ENCODE results near the gene CYP1B1.

DNA sequence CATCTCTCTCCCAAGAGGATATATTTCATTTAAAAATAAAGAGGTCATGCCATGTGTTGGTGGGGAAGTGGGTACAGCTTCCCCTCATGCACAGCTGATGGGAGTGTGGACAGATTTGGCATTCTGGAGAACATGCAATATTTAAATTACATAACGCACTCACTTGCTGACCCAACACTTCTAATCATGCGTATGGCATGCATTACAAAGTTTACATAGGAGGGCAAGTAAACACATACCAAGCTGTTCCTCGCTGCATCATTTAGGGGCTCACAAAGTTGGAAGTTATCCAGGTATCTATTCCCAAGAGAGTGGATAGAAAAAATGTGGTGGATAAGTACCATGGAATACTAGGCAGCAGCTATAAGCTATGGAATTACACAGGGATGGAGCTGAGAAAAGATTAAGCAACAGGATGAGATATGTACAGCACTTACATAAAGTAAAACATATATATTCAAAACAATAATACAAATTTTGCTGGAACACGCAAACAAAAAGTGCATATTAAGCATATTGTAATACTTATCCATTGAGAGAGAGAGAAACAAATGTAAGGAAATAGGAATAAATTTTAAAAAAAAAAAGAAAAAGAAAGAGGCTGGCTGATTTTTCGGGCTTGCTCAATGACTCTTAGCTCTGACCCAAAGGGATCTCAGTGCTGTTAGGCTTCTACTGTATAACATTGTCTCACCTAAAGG, 11.0 kb downstream of the CYP1B1 start:
- no peak for TF ChIP-seq POLR2A (IDR thresholded peaks at IDR 0.05)
- no peak for TF ChIP-seq POLR2AphosphoS5 (IDR thresholded peaks at IDR 0.05)

Measured in stomach (tissue), 4 donors.